OCI-M2 (cell line): ENCODE data around the gene EPAS1.

ENCODE experiments used
- DNase-seq: peaks from one replicate; lab custom pipeline; 2025; ENCODE audit not compliant: unreplicated experiment; lab: John Stamatoyannopoulos, UW

EPAS1 gene

GRCh38 chr2:46434851-46435273 is 137.7 kb downstream of the EPAS1 start:
- no peak for DNase-seq

- DNase-seq = no peak
Measured at GRCh38 chr2:46435353-46435752, 138.1 kb downstream of the EPAS1 start.

GRCh38 chr2:46435796-46436360 is 138.7 kb downstream of the EPAS1 start:
- no peak for DNase-seq
